ENCODE data around the gene LPO.

DNA sequence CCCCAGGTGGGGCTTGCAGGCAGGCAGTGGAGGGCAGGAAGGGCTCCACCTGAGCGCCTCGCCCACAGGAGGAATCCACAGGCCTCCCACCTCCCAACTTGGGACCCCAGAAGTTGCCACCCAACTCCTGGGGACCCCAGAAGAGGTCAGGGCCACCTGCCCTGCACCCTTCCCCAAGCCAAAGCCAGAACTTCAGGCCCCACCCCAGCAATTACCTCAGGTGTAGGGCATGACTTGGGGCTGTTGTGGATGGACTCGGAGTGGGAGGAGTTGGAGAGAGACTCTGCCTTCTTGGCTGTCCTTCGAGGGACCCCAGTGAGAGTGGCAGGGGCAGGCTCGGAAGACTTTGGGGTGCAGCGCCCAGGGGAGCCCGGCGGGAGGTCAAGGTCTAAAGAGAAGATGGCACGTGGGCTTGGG lies 79.7 kb downstream of the LPO start:
- TF ChIP-seq, protein P1, sequence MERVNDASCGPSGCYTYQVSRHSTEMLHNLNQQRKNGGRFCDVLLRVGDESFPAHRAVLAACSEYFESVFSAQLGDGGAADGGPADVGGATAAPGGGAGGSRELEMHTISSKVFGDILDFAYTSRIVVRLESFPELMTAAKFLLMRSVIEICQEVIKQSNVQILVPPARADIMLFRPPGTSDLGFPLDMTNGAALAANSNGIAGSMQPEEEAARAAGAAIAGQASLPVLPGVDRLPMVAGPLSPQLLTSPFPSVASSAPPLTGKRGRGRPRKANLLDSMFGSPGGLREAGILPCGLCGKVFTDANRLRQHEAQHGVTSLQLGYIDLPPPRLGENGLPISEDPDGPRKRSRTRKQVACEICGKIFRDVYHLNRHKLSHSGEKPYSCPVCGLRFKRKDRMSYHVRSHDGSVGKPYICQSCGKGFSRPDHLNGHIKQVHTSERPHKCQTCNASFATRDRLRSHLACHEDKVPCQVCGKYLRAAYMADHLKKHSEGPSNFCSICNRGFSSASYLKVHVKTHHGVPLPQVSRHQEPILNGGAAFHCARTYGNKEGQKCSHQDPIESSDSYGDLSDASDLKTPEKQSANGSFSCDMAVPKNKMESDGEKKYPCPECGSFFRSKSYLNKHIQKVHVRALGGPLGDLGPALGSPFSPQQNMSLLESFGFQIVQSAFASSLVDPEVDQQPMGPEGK (CRISPR knock-in tag; IDR thresholded peaks at IDR 0.05; ENCODE audit: borderline replicate concordance), result no peak
- TF ChIP-seq, protein P2, sequence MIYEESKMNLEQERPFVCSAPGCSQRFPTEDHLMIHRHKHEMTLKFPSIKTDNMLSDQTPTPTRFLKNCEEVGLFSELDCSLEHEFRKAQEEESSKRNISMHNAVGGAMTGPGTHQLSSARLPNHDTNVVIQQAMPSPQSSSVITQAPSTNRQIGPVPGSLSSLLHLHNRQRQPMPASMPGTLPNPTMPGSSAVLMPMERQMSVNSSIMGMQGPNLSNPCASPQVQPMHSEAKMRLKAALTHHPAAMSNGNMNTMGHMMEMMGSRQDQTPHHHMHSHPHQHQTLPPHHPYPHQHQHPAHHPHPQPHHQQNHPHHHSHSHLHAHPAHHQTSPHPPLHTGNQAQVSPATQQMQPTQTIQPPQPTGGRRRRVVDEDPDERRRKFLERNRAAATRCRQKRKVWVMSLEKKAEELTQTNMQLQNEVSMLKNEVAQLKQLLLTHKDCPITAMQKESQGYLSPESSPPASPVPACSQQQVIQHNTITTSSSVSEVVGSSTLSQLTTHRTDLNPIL (CRISPR knock-in tag; IDR thresholded peaks at IDR 0.05; ENCODE audit: low read depth), result no peak
